HG03520 (cell line): Measurements from ENCODE around the gene DENND1A.
"Not testable (repeated sequence)": the region's sequence is repeated elsewhere in the genome, so short reads cannot be mapped to it uniquely, and the experiment has no call there.

ENCODE experiments used
- ATAC-seq: cut with Tn5 transposase; IDR thresholded peaks from one replicate; pipeline ENCODE4 v1.9.1; 2021; ENCODE audit warnings: mild to moderate bottlenecking, moderate library complexity; ENCODE audit not compliant: unreplicated experiment

Gene DENND1A

GRCh38 chr9:123947326-123947725, 17.4 kb upstream of the DENND1A start:
- ATAC-seq = no peak

DNA sequence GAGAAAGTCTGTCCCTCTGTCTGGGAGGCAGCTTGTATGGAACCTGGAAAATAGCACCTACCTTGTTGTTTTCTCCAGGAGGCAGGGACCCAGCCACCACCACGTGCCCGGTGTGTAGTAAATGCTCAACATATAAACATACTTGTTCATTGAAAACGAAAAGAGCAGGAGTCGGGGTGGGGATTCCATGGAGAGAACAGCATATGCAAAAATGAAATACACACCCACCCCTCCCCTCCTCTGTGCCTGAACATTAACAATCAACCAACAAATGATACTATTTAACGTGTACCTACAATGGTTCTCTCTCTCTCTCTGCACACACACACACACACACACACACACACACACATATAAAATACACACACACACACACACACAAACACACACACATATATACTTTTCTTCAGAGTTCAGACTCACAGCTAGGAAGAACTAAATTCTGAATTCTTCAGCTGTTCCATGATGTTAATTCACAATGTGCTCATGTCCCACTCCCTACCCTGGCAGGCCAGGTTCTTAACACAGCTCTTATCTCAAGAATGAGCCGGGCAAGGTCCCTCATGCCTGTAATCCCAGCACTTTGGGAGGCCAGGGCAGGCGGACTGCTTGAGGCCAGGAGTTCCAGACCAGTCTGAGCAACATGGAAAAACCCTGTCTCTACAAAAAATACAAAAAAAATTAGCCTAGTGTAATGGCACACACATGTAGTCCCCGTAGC, 16.3 kb upstream of the DENND1A start:
- no peak for ATAC-seq

DNA sequence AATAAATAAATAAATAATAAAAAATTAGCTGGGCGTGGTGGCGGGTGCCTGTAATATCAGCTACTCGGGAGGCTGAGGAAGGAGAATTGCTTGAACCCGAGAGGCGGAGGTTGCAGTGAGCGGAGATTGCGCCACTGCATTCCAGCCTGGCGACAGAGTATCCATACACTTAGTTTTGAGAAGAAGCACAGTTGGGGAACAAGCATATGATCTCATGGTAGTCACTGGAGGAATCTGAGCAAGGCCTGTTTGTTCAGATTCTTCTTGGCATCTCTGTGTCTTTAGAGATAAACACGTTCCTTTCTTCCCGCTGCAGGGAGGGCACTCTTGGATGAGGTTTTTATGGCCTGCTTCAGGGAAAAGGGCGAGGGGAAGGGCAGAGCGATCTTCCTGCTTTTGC, 15.6 kb upstream of the DENND1A start:
- no peak for ATAC-seq

- not testable (repeated sequence) for ATAC-seq
These were observed 14.5 kb upstream of the DENND1A start for GRCh38 chr9:123944464-123944863.

GRCh38 chr9:123943671-123944070, 13.7 kb upstream of the DENND1A start:
- ATAC-seq = no peak

- no peak for ATAC-seq
These were observed 12.6 kb upstream of the DENND1A start for GRCh38 chr9:123942542-123942941.

DNA sequence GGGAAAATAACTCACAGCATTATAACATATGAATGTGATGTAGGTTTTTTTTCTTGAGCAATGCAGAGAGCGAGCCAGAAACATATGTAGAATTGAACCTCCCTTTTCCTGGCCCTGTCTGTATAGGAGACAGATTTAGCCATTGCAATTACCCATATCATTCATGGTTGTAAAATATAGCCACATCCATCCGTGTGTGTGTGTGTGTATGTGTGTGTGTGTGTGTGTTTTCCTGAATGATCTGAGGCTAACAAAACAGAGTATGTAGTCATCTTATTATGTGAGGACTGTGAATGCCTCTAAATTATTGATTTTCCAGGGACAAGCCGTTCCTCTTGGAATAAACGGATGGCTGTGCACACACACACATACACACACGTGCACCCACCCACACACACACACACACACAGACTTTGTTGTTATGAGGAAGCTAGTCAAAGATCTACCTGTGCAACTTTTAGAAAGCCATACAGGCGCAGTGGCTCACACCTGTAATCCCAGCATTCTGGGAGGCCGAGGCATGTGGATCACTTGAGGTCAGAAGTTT, 11.7 kb upstream of the DENND1A start:
- no peak for ATAC-seq

DNA sequence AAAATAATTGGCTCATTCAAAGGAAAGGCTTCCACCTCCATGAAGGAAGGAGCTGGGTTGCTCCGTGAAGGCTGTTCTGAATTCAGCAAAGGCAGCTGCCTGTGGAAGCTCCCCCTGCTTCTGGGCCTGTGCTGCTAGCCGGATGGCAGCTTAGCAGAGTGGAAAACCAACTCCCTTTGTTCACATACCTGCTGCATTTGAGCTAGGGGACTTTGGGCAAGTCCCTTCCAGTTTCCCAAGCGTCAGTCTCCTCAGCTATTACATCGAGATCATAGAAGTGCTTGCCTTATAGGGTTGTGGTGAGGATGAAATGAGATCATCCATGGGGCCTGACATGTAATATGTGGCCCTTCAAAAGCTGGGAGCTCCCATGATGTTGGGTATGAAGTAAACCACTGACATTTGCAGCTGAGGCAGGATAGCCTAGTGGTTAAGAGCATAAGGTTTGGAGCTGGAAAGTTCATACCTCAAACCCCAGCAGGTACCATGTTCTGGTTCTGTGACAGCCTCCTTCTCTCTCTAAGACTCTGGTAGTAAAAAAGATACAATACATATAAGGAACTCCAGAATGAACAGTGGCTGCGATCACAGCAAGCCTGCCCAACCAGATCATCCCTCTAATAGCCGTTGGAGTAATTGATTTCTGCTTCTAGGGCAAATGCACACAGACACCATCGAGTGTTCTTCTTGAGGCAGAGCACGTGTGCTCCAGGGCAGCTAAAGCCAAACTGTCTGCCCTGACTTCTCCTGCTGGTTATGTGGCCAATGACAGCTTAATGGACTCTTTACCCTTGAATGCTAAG, 11.0 kb upstream of the DENND1A start:
- ATAC-seq = no peak

DNA sequence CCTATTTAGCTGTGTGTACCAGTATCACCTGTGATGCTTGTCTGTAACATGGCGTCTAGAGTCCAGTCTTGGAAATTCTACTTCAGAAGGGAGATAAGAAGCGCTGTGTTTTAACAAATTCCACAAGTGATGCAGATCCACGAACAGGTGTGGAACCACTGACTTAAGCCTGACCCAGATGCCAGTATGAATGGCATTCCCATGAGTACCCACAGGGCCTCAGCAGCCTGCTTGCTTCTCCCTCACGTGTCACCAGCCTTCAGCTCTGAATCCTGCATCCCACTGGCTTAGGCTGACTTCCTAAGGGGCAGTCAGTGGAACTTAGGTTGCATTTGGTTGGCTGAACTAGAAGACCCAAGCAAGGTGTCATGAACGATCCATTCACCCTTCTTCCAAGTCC, 8.5 kb upstream of the DENND1A start:
- no peak for ATAC-seq

- ATAC-seq = not testable (repeated sequence)
These were observed 6.6 kb upstream of the DENND1A start for GRCh38 chr9:123936575-123936974.

DNA sequence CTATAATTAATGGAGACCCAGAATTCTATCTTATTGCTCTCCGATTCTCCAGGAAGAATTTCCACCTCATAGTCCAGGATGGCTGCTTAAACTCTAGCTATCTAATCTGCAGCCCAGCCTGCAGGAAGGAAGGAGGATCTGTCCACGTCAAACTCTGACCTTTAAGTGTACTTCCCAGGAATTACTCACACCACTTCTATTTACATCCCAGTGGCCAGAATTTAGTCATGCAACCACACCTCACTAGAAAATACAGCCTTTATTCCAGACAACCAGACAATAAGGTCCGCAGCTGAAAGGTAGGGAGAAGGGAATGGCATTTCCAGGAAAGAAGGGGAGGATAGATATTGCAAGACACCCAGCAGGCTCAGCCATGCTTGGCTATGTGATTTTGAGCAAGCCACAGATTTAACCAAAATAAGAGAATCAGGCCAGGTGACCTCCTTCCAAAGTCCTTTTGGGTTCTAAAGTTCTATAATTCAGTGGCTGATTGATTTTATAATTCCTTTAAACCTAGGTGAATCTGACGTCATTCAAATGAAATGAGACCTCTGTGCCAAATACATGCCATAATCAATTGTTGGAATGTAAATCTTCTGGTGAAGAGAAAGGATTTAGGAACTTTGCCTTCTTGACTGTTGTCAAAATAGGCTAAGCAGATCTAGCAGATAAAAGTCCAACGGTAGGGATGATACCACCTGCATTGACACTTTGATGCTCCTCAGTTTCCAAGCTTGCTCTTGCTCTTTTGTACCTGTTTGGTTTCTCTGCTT, 3.7 kb upstream of the DENND1A start:
- ATAC-seq = no peak

GRCh38 chr9:123929177-123929869, 603 bp downstream of the DENND1A start:
- ATAC-seq = peak; percentile 26

DNA sequence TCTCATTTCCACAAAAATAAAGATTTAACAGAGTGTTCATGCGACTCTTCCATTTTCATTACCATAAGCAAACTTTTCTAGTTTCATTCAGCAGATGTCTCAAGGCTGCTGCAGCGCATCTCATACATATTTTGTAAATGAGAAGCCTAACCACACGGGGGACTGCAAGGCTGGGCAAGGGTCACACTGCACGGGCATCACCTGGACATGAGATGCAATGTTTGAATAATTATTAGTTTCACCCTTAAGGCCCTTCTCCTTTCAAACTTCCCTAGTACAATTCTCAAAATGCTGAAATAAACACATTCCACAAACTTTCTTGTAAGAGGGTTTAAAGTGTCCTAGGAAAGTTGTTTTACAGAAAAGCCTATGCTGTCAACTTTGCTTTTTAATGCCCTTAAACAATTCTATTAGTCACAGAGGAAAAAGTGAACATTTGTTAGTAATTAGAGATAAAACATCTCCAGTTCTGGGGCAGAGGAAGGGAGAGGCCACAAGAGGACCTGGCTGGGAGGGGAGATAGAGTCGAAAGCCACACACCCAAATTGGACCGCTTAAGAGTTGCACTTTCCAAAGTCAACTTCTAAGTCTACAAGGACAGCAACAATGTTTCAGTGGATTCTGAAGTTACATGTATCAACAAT, 1.3 kb downstream of the DENND1A start:
- ATAC-seq = no peak

- ATAC-seq = no peak
These were observed 2.0 kb downstream of the DENND1A start for GRCh38 chr9:123927625-123928532.

DNA sequence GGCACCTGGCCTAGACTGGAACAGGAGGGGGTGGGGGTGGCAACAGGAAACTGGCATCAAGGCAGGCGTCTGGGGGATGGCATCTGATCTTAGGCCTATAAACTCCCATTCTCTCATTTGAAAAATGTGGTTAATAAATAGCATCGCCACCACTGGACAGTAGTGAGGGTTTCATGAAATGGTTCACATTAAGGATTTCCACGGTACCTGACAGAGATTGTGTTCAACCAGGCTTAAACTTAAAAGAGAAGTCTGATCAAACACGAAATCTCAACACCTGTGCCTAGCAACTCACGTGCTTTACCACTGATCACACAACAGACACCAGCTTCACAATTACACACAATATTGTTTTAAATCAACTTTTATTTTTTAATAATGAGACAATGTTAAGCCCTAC, 3.0 kb downstream of the DENND1A start:
- no peak for ATAC-seq

- ATAC-seq = no peak
These were observed 4.1 kb downstream of the DENND1A start for GRCh38 chr9:123925819-123926218.

GRCh38 chr9:123925161-123925560, 4.8 kb downstream of the DENND1A start:
- no peak for ATAC-seq

GRCh38 chr9:123924727-123925126, 5.2 kb downstream of the DENND1A start:
- ATAC-seq = no peak

GRCh38 chr9:123923884-123924283, 6.0 kb downstream of the DENND1A start:
- no peak for ATAC-seq
